OCI-LY7 (cell line): ENCODE results near the gene ELK4.

ENCODE experiments used
- CTCF ChIP-seq: fragments of 200-600 bp; sonication (generic); conservative IDR thresholded peaks from 2 replicates; pipeline ENCODE4 v1.5.1; 2014; ENCODE audit warnings: mild to moderate bottlenecking, antibody characterized with exemption, low read length, moderate library complexity, mixed read lengths
- EZH2phosphoT487 ChIP-seq: fragments of 200-600 bp; sonication (generic); IDR thresholded peaks from 2 replicates; pipeline ENCODE4 v1.6.1; 2018; ENCODE audit warnings: low read depth, borderline replicate concordance, mild to moderate bottlenecking, mixed run types, antibody characterized with exemption, low read length, moderate library complexity, mixed read lengths

- TF ChIP-seq CTCF, result no peak
- no peak for TF ChIP-seq EZH2phosphoT487
Observed at GRCh38 chr1:205663286-205663936, 31.6 kb upstream of the ELK4 start.
